DOHH2 (cell line): Measurements from ENCODE around the gene PTX4.

ENCODE experiments used
- H3F3A ChIP-seq: fragments of 200-600 bp; sonication (generic), shearing (Covaris generic); 2 replicates; pipeline ENCODE4 v1.6.0; 2016; ENCODE audit warnings: antibody characterized with exemption, mild to moderate bottlenecking; ENCODE audit not compliant: control insufficient read depth, insufficient read depth
- H3K27ac ChIP-seq: fragments of 200-600 bp; sonication (generic); 2 replicates; pipeline ENCODE4 v1.5.1; 2014; ENCODE audit warnings: low read depth, mild to moderate bottlenecking, low read length, moderate library complexity
- H3K27me3 ChIP-seq: fragments of 200-600 bp; sonication (generic); 2 replicates; pipeline ENCODE4 v1.6.1; 2014; ENCODE audit warnings: mild to moderate bottlenecking, low read length, mixed read lengths; ENCODE audit not compliant: control insufficient read depth
- H3K36me3 ChIP-seq: fragments of 200-600 bp; sonication (generic); 2 replicates; pipeline ENCODE4 v1.6.1; 2014; ENCODE audit warnings: mild to moderate bottlenecking, low read length, moderate library complexity, mixed read lengths; ENCODE audit not compliant: control insufficient read depth
- H3K4me1 ChIP-seq: fragments of 200-600 bp; sonication (generic); 2 replicates; pipeline ENCODE4 v1.6.1; 2014; ENCODE audit warnings: mild to moderate bottlenecking, low read length, mixed read lengths; ENCODE audit not compliant: control insufficient read depth
- H3K4me2 ChIP-seq: fragments of 200-600 bp; sonication (generic); 2 replicates; pipeline ENCODE4 v1.6.0; 2014; ENCODE audit warnings: mild to moderate bottlenecking, low read length, moderate library complexity
- H3K4me3 ChIP-seq: fragments of 200-600 bp; sonication (generic); 2 replicates; pipeline ENCODE4 v1.5.1; 2014; ENCODE audit warnings: mild to moderate bottlenecking, low read length, mixed read lengths
- H3K79me2 ChIP-seq: fragments of 200-600 bp; sonication (generic); 2 replicates; pipeline ENCODE4 v1.6.1; 2014; ENCODE audit warnings: mild to moderate bottlenecking, low read length, mixed read lengths; ENCODE audit not compliant: control insufficient read depth
- H3K9me2 ChIP-seq: fragments of 200-600 bp; sonication (generic); replicated peaks from 2 replicates; pipeline ENCODE4 v1.6.1; 2014; ENCODE audit warnings: mild to moderate bottlenecking, low read length, mixed read lengths; ENCODE audit not compliant: control insufficient read depth
- H3K9me3 ChIP-seq: fragments of 200-600 bp; sonication (generic); 2 replicates; pipeline ENCODE4 v1.6.1; 2014; ENCODE audit warnings: antibody characterized with exemption, low read length, mixed read lengths; ENCODE audit not compliant: control insufficient read depth, insufficient read depth
- H4K20me1 ChIP-seq: fragments of 200-600 bp; sonication (generic); 2 replicates; pipeline ENCODE4 v1.6.0; 2014; ENCODE audit warnings: low read depth, mild to moderate bottlenecking, antibody characterized with exemption, low read length, moderate library complexity; ENCODE audit not compliant: control insufficient read depth, insufficient read depth
- EZH2phosphoT487 ChIP-seq: fragments of 200-600 bp; sonication (generic); IDR thresholded peaks from 2 replicates; pipeline ENCODE4 v1.6.1; 2017; ENCODE audit warnings: borderline replicate concordance, mild to moderate bottlenecking, antibody characterized with exemption, low read length, moderate library complexity, mixed read lengths
- TF ChIP-seq, protein P1 (sequence below): fragments of 200-600 bp; sonication (generic); IDR thresholded peaks from one replicate; pipeline ENCODE4 v1.5.1; 2014; ENCODE audit warnings: antibody characterized with exemption, mild to moderate bottlenecking, low read depth, low read length; ENCODE audit not compliant: poor library complexity, severe bottlenecking

PTX4 gene

DNA sequence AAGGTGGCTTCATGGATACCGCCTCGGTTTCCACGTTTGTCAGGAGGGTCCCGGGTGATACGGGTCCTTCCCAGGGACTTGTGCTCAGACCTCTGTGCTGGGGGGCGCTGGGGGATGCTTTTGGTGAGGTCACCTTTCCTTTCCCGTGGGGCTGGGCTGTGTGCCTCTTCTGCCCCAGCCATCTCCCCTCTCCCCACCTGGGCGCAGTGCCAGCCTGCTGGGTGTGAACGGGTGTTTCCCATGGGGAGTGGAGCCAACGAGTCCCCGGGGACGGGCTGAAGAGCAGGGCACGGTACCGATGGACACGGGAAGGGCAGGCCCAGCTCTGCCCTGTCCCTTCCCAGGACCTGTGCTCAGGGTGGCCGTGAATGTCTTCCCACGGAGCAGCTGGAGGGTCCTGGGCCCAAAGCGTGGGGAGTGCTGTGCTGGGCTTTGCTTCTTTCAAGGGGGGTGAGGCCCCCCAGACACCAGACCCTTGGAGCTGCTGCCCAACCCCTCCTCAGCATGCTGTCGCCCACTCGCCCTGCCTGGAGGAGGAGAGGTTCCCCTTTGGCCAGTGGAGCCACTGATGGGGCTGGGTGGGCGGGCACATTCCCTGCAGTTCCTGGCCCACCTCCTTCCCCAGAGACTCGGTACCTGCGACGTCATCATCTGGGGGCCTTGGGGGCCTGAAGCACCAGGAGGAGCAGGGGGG, 19.9 kb upstream of the PTX4 start:
- H4K20me1 ChIP-seq: no peaks in the 10 kb centered on the region
- H3K9me2 ChIP-seq: no peaks in the 10 kb centered on the region
- H3K27me3 ChIP-seq: no peaks in the 10 kb centered on the region
- TF ChIP-seq, protein P1, sequence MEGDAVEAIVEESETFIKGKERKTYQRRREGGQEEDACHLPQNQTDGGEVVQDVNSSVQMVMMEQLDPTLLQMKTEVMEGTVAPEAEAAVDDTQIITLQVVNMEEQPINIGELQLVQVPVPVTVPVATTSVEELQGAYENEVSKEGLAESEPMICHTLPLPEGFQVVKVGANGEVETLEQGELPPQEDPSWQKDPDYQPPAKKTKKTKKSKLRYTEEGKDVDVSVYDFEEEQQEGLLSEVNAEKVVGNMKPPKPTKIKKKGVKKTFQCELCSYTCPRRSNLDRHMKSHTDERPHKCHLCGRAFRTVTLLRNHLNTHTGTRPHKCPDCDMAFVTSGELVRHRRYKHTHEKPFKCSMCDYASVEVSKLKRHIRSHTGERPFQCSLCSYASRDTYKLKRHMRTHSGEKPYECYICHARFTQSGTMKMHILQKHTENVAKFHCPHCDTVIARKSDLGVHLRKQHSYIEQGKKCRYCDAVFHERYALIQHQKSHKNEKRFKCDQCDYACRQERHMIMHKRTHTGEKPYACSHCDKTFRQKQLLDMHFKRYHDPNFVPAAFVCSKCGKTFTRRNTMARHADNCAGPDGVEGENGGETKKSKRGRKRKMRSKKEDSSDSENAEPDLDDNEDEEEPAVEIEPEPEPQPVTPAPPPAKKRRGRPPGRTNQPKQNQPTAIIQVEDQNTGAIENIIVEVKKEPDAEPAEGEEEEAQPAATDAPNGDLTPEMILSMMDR: no peak
- TF ChIP-seq EZH2phosphoT487: no peak
- H3K27ac ChIP-seq: no peak overlapping the region
- no peaks in the 10 kb centered on the region for H3K4me1 ChIP-seq
- H3K4me2 ChIP-seq: no peak overlapping the region
- no peak overlapping the region for H3K4me3 ChIP-seq
- no peaks in the 10 kb centered on the region for H3K79me2 ChIP-seq
- H3F3A ChIP-seq: no peaks in the 10 kb centered on the region
- H3K36me3 ChIP-seq: peaks cover 10% of the 10 kb centered on the region
- H3K9me3 ChIP-seq: no peaks in the 10 kb centered on the region

DNA sequence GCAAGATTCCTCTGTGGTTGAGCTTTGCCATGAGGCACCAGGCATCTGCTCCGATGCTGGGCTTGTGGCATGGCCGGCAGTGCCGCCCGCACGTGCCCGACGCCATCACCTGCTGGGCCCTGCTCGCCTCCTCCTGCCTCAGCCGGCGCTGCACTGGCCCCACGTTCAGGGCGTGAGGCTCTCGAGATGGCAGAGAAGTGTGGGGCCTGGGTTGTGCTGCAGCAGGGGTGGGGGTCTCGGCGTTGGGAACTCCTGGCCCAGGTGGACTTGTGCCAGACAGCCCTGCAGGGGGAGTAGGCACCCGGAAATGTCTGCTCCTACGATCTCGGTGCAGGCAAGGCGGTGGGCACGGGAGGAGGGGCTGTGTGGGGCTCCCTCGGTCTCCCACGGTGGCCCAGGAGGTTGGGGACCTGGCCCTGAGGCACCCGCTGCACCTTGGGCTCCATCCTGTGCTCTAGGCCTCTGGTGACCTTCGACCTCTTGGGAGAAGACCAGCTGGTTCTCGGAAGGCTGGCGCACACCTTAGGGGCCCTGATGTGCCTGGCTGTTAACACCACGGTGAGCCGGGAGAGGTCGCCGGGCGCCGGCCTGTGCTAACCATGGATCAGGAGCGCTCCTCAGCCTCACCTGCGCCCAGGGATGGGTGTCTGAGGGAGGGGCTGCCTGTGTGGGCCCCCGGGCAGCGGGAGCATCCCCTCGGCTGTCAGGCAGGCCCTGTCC, 17.9 kb upstream of the PTX4 start:
- H3K4me3 ChIP-seq: no peak overlapping the region
- H3F3A ChIP-seq: no peaks in the 10 kb centered on the region
- no peaks in the 10 kb centered on the region for H4K20me1 ChIP-seq
- peaks cover 30% of the 10 kb centered on the region for H3K36me3 ChIP-seq
- no peak overlapping the region for H3K4me2 ChIP-seq
- TF ChIP-seq, protein P1: no peak
- no peak for TF ChIP-seq EZH2phosphoT487
- no peaks in the 10 kb centered on the region for H3K9me2 ChIP-seq
- no peaks in the 10 kb centered on the region for H3K4me1 ChIP-seq
- H3K27ac ChIP-seq: no peak overlapping the region
- H3K79me2 ChIP-seq: no peaks in the 10 kb centered on the region
- H3K27me3 ChIP-seq: no peaks in the 10 kb centered on the region
- H3K9me3 ChIP-seq: no peaks in the 10 kb centered on the region

DNA sequence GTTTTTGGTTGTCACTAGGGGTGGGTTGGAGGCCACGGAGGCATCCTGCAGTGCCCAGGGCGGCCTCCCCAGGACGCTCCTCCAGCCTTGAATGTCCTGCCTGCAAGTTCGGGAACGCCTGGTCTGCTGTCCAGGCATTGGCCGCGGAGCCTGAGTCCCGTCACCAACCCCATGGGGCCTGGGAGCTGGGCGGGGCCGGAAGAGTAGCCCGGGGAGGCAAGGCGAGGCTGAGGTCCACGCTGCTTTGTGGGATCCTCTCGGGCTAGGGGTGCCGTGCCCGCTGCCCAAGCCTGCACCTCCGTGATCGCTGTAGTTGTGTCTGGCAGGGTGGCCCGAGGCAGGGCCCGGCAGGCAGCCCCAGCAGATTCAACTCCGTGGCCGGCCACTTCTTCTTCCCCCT, 17.2 kb upstream of the PTX4 start:
- Histone ChIP-seq H3K36me3 (peaks cover 38% of the 10 kb centered on the region), H3K4me1 (no peaks in the 10 kb centered on the region), H3K4me3 (no peak overlapping the region), H3K79me2 (no peaks in the 10 kb centered on the region), H3K27ac (no peak overlapping the region), H3K9me2 (no peaks in the 10 kb centered on the region), H3F3A (no peaks in the 10 kb centered on the region), H3K4me2 (no peak overlapping the region), H3K9me3 (no peaks in the 10 kb centered on the region), H4K20me1 (no peaks in the 10 kb centered on the region), H3K27me3 (no peaks in the 10 kb centered on the region)
- TF ChIP-seq, protein P1: no peak
- TF ChIP-seq EZH2phosphoT487: no peak
